Esophagus muscularis mucosa (tissue), 4 donors: ENCODE results near the gene HOXD4. TPM values are rescaled to one million over a fixed set of nuclear protein-coding genes. Genes with fewer than 3 reads are reported as not detected.
A peak's percentile ranks its signal among the peaks of the same experiment; 100 is the strongest.

ENCODE experiments used
- DNase-seq: peaks from one replicate; pipeline ENCODE4 v3.0.0-alpha.2; 2017; ENCODE audit errors: extremely low spot score
- H3K27ac ChIP-seq, 4 donors: fragments of 200-600 bp; sonication (generic); replicated peaks in 1 of 4; 1 replicate in 3 of 4; 2 replicates in 1 of 4; pipeline ENCODE4 v1.5.1; 2016 to 2019; ENCODE audit warnings: mild to moderate bottlenecking in 1 of 4
- H3K27me3 ChIP-seq, 4 donors: fragments of 200-600 bp; sonication (generic); one replicate each; pipeline versions ENCODE4 v1.5.1 to v1.6.0; 2016 to 2019
- H3K36me3 ChIP-seq, 4 donors: fragments of 200-600 bp; sonication (generic); one replicate each; pipeline ENCODE4 v1.5.1; 2016 to 2019
- H3K4me1 ChIP-seq, 4 donors: fragments of 200-600 bp; sonication (generic); one replicate each; pipeline ENCODE4 v1.5.1; 2016 to 2019
- H3K4me3 ChIP-seq, 4 donors: fragments of 200-600 bp; sonication (generic); 1 replicate in 2 of 4; 2 replicates in 2 of 4; pipeline ENCODE4 v1.5.1; 2016 to 2019; ENCODE audit warnings: mild to moderate bottlenecking in 4 of 4, moderate library complexity in 1 of 4
- H3K9me3 ChIP-seq, 4 donors: fragments of 200-600 bp; sonication (generic); 1 replicate in 3 of 4; 2 replicates in 1 of 4; pipeline ENCODE4 v1.5.1; 2016 to 2019
- CTCF ChIP-seq, 3 experiments: fragments of 200-600 bp in 2 of 3; fragments of 450-650 bp in 1 of 3; sonication (generic) in 2 of 3; IDR thresholded peaks; one replicate each; pipeline ENCODE4 v1.5.1; 2017 to 2019; ENCODE audit warnings: antibody characterized with exemption in 3 of 3, mild to moderate bottlenecking in 2 of 3, moderate library complexity in 1 of 3
- EP300 ChIP-seq: sonication (generic); formaldehyde crosslinking; IDR thresholded peaks from one replicate; pipeline ENCODE4 v1.6.1; 2017; ENCODE audit warnings: antibody characterized with exemption
- POLR2A ChIP-seq: fragments of 450-650 bp; IDR thresholded peaks from one replicate; pipeline ENCODE4 v1.6.1; 2017; ENCODE audit warnings: antibody characterized with exemption, moderate library complexity, mild to moderate bottlenecking, low read depth
- POLR2AphosphoS5 ChIP-seq, 2 donors: sonication (generic); formaldehyde crosslinking; IDR thresholded peaks; one replicate each; pipeline ENCODE4 v1.6.1; 2017; ENCODE audit warnings: antibody characterized with exemption in 2 of 2
- WGBS: methylation state at CpG from one replicate; pipeline ENCODE4 v1.1.5; 2018; 5-methylcytosine and 5-hydroxymethylcytosine counted together
- intact Hi-C: fragments of 100-400 bp; cut with DNase I; formaldehyde crosslinking; loops from one replicate; pipeline ENCODE4 v1.15.1; 2023
- total RNA-seq, 4 donors: library from RNA; depleted of rRNA; stranded (reverse); fragments of >200 nt; gene quantifications; one replicate each; pipeline versions ENCODE4 v1.1.0 to v1.2.1, GENCODE V29; 2016

HOXD4 gene
- total RNA-seq, 4 donors from 2014 or later, result 0.66 to 2.9 (median 1.9) TPM

- WGBS, result 6% methylated on average over 11 of the region's 11 CpGs
- DNase-seq, result no peak
- Histone ChIP-seq H3K9me3 (no peaks in the 10 kb centered on the region), H3K4me3 (no peak overlapping the region), H3K27me3 (peaks cover 10 to 100% (median 93%) of the 10 kb centered on the region in 4 donors), H3K27ac (no peak overlapping the region), H3K36me3 (no peaks in the 10 kb centered on the region), H3K4me1 (peaks cover 15 to 31% (median 22%) of the 10 kb centered on the region in 4 donors)
- TF ChIP-seq EP300, result no peak
- TF ChIP-seq POLR2AphosphoS5 (IDR thresholded peaks at IDR 0.05), result no peak
- TF ChIP-seq POLR2A, result no peak
- TF ChIP-seq CTCF (IDR thresholded peaks at IDR 0.05), result no peak
- intact Hi-C loops, result no loop called here
These were observed 33.5 kb upstream of the HOXD4 start for GRCh38 chr2:176117823-176118371.

- Histone ChIP-seq H3K36me3 (no peaks in the 10 kb centered on the region), H3K9me3 (no peaks in the 10 kb centered on the region), H3K4me3 (no peak overlapping the region), H3K27ac (no peak overlapping the region), H3K4me1 (peaks cover 21 to 40% (median 30%) of the 10 kb centered on the region in 4 donors), H3K27me3 (peaks cover 14 to 100% (median 93%) of the 10 kb centered on the region in 4 donors)
- WGBS, result 12% methylated on average over 24 of the region's 24 CpGs
- DNase-seq, result no peak
- intact Hi-C loops, result no loop called here
- TF ChIP-seq EP300, result no peak
- no peak for TF ChIP-seq CTCF (IDR thresholded peaks at IDR 0.05)
- TF ChIP-seq POLR2A, result no peak
- no peak for TF ChIP-seq POLR2AphosphoS5 (IDR thresholded peaks at IDR 0.05)
These were observed 32.6 kb upstream of the HOXD4 start for GRCh38 chr2:176118601-176119339.

GRCh38 chr2:176120364-176121189 lies 30.8 kb upstream of the HOXD4 start:
- Histone ChIP-seq H3K27ac (no peak overlapping the region), H3K4me1 (peaks cover 21 to 43% (median 32%) of the 10 kb centered on the region in 4 donors), H3K36me3 (no peaks in the 10 kb centered on the region), H3K9me3 (no peaks in the 10 kb centered on the region), H3K4me3 (no peak overlapping the region), H3K27me3 (peaks cover 14 to 100% (median 95%) of the 10 kb centered on the region in 4 donors)
- WGBS, result 20% methylated on average over 13 of the region's 13 CpGs
- no peak for TF ChIP-seq EP300
- TF ChIP-seq POLR2AphosphoS5 (IDR thresholded peaks at IDR 0.05), result no peak
- no peak for TF ChIP-seq CTCF (IDR thresholded peaks at IDR 0.05)
- no peak for TF ChIP-seq POLR2A
- intact Hi-C loops, result no loop called here
- DNase-seq, result no peak

GRCh38 chr2:176121190-176122051 lies 29.9 kb upstream of the HOXD4 start:
- 19% methylated on average over 23 of the region's 53 CpGs for WGBS
- no peaks in the 10 kb centered on the region for H3K36me3 ChIP-seq
- DNase-seq, result no peak
- peaks cover 12 to 100% (median 91%) of the 10 kb centered on the region in 4 donors for H3K27me3 ChIP-seq
- intact Hi-C loops, result no loop called here
- H3K4me3 ChIP-seq, result peak overlapping the region; percentile 48 to 62 (median 50)
- H3K4me1 ChIP-seq, result peaks cover 19 to 38% (median 27%) of the 10 kb centered on the region in 4 donors
- no peak for TF ChIP-seq POLR2A
- TF ChIP-seq POLR2AphosphoS5 (IDR thresholded peaks at IDR 0.05), result no peak
- no peak for TF ChIP-seq EP300
- no peak for TF ChIP-seq CTCF (IDR thresholded peaks at IDR 0.05)
- H3K9me3 ChIP-seq, result no peaks in the 10 kb centered on the region
- no peak overlapping the region for H3K27ac ChIP-seq
